Renal cortex interstitium (tissue), 15 donors: Measurements from ENCODE around the gene STARD3NL. TPM values are rescaled to one million over a fixed set of nuclear protein-coding genes. Genes with fewer than 3 reads are reported as not detected.
A peak's percentile ranks its signal among the peaks of the same experiment; 100 is the strongest.

ENCODE experiments used
- DNase-seq, 11 donors: peaks; one replicate each; pipeline ENCODE4 v3.0.0-alpha.2; 2013; ENCODE audit warnings: low read depth in 9 of 11, low spot score in 4 of 11; ENCODE audit errors: extremely low read depth in 1 of 11
- long read RNA-seq, 16 experiments: transcript quantifications; one replicate each; lab custom pipeline, GENCODE V29; 2026
- polyA plus RNA-seq, 3 donors: library from polyadenylated mRNA; unstranded; fragments of 120-200 nt; gene quantifications; one replicate each; pipeline ENCODE4 v1.2.1, GENCODE V29; 2013; ENCODE audit not compliant: insufficient read length in 3 of 3

The STARD3NL gene, protein sequence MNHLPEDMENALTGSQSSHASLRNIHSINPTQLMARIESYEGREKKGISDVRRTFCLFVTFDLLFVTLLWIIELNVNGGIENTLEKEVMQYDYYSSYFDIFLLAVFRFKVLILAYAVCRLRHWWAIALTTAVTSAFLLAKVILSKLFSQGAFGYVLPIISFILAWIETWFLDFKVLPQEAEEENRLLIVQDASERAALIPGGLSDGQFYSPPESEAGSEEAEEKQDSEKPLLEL
- 10 to 100 TPM; 59.8 to 69.1 (median 62.0) TPM for polyA plus RNA-seq
- long read RNA-seq, donor 1, transcript STARD3NL-201 (9 exons, 1,728 nt), result major isoform, 14 of 18 reads
- long read RNA-seq, donor 1, partial matches to known transcripts, result 0 of 18 reads
- long read RNA-seq, donor 1, other reads (novel, unspliced or antisense), result 0 of 18 reads
- long read RNA-seq, donor 2, transcript STARD3NL-201 (9 exons, 1,728 nt), result major isoform, 11 of 21 reads
- long read RNA-seq, donor 2, partial matches to known transcripts, result 8 of 21 reads
- long read RNA-seq, donor 2, other reads (novel, unspliced or antisense), result 0 of 21 reads
- long read RNA-seq, donor 3, transcript STARD3NL-201 (9 exons, 1,728 nt), result major isoform, 29 of 52 reads
- long read RNA-seq, donor 3, partial matches to known transcripts, result 16 of 52 reads
- long read RNA-seq, donor 3, other reads (novel, unspliced or antisense), result 0 of 52 reads
- long read RNA-seq, donor 4, transcript STARD3NL-201 (9 exons, 1,728 nt), result major isoform, 18 of 28 reads
- long read RNA-seq, donor 4, partial matches to known transcripts, result 5 of 28 reads
- long read RNA-seq, donor 4, other reads (novel, unspliced or antisense), result 0 of 28 reads
- long read RNA-seq, donor 5, result 0 reads
- long read RNA-seq, donor 6, transcript STARD3NL-201 (9 exons, 1,728 nt), result major isoform, 22 of 33 reads
- long read RNA-seq, donor 6, partial matches to known transcripts, result 9 of 33 reads
- long read RNA-seq, donor 6, other reads (novel, unspliced or antisense), result 0 of 33 reads
- long read RNA-seq, donor 7, transcript STARD3NL-201 (9 exons, 1,728 nt), result major isoform, 24 of 28 reads
- long read RNA-seq, donor 7, partial matches to known transcripts, result 0 of 28 reads
- long read RNA-seq, donor 7, other reads (novel, unspliced or antisense), result 0 of 28 reads
- long read RNA-seq, donor 8, result 0 reads
- long read RNA-seq, donor 9, transcript STARD3NL-201 (9 exons, 1,728 nt), result major isoform, 19 of 23 reads
- long read RNA-seq, donor 9, partial matches to known transcripts, result 0 of 23 reads
- long read RNA-seq, donor 9, other reads (novel, unspliced or antisense), result 0 of 23 reads
- long read RNA-seq, donor 10, transcript STARD3NL-201 (9 exons, 1,728 nt), result major isoform, 22 of 43 reads
- long read RNA-seq, donor 10, partial matches to known transcripts, result 15 of 43 reads
- long read RNA-seq, donor 10, other reads (novel, unspliced or antisense), result 0 of 43 reads
- long read RNA-seq, donor 11, transcript STARD3NL-201 (9 exons, 1,728 nt), result major isoform, 19 of 23 reads
- long read RNA-seq, donor 11, partial matches to known transcripts, result 0 of 23 reads
- long read RNA-seq, donor 11, other reads (novel, unspliced or antisense), result 0 of 23 reads
- long read RNA-seq, donor 12, transcript STARD3NL-201 (9 exons, 1,728 nt), result major isoform, 6 of 7 reads
- long read RNA-seq, donor 12, partial matches to known transcripts, result 0 of 7 reads
- long read RNA-seq, donor 12, other reads (novel, unspliced or antisense), result 0 of 7 reads
- long read RNA-seq, donor 13, result 0 reads
- long read RNA-seq, donor 14, transcript STARD3NL-201 (9 exons, 1,728 nt), result major isoform, 20 of 31 reads
- long read RNA-seq, donor 14, partial matches to known transcripts, result 8 of 31 reads
- long read RNA-seq, donor 14, other reads (novel, unspliced or antisense), result 0 of 31 reads
- long read RNA-seq, donor 15, transcript STARD3NL-201 (9 exons, 1,728 nt), result major isoform, 9 of 11 reads
- long read RNA-seq, donor 15, partial matches to known transcripts, result 0 of 11 reads
- long read RNA-seq, donor 15, other reads (novel, unspliced or antisense), result 0 of 11 reads
- long read RNA-seq, donor 16, transcript STARD3NL-201 (9 exons, 1,728 nt), result major isoform, 51 of 61 reads
- long read RNA-seq, donor 16, transcript STARD3NL-204 (8 exons, 1,341 nt), result minor isoform, 8 of 61 reads
- long read RNA-seq, donor 16, partial matches to known transcripts, result 0 of 61 reads
- long read RNA-seq, donor 16, other reads (novel, unspliced or antisense), result 0 of 61 reads

DNA sequence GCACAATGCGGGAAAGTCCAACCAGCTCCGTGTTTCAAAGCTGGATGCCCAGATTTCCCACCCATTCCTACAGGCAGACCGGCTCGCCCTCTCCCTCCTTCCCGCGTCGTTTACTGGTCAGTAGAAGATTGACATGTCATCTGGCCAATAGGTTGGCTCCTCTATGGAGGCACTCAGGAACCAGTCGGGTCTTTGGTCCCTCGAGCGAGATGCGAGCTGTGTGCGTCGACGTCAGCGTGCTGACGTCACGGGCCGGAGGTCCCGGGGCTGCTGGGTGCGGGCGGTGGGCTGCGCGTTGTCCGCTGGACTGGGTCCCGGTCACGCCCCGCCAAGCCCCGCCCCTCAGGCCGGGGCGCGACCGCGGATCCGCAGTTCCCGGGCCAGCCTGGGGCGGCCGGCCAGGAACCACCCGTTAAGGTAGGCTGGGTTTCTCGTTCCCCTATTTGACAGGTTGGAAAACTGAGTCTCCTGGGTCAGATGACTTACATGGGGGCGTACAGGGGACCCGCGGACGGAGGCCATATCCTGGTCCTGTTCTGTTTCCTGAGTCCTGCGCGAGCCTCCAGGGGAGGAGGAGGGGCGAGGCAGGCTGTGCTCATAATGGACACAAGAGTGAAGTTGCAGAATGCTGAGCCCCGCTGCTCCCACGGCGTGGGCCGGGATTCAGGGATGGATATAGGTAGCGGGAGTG is at the start of gene STARD3NL:
STARD3NL (plus strand) TSS at position 242 of the 691 bp plus-strand sequence. CDS start 29,260 bp downstream, outside the sequence.
- peak; percentile 100 for DNase-seq

DNA sequence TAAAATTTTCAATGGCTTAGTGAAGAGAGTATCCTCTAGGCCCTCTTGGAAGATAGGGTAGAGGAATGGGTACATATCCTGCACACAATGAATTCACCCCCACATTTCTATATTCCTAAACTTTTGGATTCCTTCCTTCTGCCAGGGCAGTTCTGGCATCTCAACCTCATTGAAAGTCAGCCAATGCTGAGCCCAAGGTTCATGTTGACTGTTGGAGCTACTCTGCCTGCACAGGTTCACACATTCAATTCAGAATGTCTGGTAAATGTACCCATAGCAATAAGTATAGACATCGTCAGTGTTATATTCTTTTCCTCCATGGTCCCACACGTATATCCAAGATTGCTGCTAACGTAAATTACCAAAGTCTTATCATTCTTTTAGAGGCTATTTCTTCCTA is 48.9 kb upstream of the STARD3NL start:
- DNase-seq, result no peak

DNA sequence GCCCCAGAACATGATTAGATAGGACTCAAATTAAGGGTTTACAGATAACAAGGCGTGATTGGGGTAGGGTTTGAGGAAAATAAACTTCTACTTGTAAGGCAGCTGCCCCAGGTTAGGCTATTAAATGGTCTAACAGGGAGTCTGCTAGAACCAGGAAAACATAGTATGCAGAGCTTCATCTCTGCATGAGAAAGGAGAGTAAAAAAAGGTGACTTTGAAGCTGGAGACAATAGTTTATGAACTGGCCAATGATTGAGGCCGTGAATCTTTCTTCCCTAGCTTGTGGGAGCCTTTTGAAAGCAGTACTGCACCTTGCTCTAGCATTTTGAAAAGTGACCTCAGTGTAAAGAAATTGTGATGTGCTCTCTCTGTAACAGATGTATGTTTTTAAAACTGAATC is 48.5 kb upstream of the STARD3NL start:
- DNase-seq, result no peak

DNA sequence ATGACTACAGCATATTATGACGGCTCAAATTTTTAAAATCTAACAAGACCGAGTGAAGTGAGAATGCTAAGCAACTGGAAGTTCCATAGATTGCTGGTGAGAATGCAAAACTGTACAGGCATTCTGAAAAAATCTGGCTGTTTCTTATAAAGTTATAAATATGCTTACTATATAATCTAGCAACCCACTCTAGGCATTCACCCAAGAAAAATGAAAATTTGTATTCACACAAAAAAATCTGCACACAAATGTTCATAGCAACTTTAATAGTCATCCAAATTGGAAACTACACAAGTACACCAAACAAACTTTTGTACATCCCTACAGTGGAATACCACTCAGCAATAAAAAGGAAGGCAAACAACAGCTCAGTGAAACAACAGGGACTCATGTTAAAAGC is 39.9 kb upstream of the STARD3NL start:
- DNase-seq, result no peak

DNA sequence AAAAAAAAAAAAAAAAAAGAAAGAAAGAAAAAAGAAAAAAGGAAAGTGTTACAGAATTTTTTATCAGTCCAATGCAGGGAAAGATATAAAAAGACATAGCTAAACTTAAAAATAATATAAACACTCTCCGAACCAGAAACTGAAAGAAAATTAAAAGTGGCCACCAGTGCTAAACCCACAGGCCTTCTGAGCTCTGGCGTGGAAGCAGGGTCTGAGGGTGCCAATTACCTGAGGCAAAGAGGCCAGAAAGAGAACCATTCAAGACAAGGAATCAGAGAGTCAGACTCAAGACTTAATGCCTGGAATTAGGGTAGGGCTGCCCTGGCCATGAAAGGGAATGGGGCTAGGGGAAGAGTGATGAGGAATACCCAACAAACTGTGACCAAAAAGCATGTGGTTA is 36.9 kb upstream of the STARD3NL start:
- no peak for DNase-seq

DNA sequence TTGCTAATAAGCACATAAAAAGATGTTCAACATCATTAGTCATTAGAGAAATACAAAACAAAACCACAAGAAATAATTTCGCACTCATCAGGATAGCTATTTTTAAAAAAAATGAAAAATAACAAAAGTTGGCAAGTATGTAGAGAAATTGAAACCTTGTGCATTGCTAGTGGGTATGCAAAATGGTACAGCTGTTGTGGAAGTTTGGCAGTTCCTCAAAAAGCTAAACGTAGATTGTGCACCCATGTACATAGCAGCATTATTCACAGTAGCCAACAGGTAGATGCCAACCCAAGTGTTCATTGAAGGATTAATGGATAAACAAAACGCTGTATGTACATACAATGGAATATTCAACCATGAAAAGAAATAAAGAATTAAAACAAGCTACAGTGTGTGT is 35.3 kb upstream of the STARD3NL start:
- no peak for DNase-seq

DNA sequence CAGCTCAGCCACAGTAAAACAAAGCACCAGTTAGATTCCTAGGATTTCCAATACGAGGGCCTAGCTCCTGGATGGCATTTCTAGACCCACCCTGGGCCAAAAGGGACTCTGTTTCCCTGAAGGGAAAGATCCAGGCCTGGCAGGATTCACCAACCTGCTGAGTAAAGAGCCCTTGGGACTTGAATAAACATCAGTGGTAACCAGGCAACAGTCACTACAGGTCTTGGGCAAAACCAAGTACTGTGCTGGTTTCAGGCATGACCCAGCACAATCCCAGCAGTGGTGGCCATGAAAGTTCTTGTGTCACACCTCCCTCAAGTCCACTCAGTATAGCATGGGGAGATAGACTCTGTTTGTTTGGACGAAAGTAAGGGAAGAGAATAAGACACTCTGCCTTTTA is 31.0 kb upstream of the STARD3NL start:
- DNase-seq, result no peak

DNA sequence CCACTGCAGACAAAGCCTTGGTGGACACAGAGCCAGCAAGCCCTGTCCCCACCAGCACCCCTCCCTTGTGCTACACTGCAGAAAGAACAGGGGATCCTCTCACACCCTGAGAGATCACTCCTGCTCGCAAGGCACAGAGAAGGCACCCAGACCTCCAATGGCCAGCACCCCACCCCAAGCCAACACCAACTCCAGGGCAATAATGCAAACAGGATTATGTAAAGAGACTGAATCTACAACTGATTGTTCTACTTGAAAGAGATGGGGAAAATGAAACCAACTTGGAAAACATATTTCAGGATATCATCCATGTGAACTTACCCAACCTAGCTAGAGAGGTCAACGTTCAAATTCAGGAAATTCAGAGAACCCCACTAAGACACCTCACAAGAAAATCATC is 26.5 kb upstream of the STARD3NL start:
- DNase-seq, result no peak

DNA sequence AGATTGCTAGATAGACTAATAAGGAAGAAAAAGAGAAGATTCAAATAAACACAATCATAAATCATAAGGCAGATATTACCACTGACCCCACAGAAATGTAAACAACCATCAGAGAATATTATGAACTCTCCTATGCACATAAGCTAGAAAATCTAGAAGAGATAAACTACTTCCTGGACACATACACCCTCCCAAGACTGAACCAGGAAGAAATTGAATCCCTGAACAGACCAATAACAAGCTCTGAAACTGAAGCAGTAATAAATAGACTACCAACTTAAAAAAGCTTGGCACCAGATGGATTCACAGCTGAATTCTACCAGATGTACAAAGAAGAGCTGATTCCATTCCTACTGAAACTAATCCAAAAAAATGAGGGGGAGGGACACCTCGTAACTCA is 24.5 kb upstream of the STARD3NL start:
- DNase-seq, result no peak

DNA sequence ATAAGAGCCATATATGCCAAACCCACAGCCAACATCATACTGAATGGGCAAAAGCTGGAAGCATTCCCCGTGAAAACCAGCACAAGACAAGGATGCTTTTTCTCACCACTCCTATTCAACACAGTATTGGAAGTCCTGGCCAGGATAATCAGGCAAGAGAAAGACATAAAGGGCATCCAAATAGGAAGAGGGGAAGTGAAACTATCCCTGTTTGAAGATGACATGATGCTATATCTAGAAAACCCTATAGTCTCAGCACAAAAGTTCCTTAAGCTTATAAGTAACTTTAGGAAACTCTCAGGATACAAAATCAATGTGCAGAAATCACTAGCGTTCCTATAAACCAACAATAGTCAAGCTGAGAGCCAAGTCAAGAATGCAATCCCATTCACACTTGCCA is 23.8 kb upstream of the STARD3NL start:
- DNase-seq, result no peak

DNA sequence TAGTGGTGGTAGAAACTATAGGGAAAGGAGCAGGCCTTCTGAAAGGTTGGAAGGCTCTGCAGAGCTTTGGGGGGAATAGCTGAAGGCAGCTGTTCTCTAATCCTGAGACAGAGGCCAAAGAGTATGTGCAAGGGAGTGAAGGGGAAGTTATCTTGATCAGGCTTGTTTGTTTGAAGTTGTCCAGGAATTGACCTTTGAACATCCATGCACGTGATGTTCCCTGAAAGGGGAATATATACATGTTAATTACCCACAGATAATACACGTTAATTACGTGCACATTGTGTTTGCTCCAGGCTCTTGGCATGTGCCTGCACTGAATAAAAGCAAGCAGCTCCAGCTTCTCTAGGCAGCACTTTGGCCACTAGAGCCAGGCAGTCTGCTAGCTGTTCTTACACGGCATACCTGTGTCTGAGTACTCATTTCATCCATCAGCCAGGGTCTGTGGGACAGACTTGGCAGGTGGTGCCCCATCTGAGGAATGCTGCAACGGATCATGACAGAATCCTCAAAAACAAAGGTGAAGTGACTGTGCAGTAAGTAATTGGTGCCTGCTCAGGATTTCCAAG is 18.0 kb upstream of the STARD3NL start:
- DNase-seq, result no peak

DNA sequence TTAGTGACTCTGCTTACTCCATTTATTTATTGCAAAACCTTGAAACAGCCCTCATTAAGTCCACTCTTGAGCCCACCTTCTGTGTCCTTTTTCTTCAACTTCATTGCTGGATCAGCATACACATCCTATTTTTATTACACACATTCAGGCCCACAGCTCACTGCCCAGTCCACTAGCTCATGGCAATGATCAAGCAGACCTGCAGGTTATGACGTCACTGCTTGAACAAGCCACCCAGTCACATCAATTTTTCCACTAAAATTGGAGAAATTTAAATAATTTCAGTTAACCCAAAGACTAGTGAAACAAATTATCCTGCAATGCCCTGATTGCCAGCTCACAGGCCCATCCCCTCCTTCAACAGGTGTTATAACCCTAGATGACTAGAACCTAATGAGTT is 16.0 kb upstream of the STARD3NL start:
- DNase-seq, result no peak

DNA sequence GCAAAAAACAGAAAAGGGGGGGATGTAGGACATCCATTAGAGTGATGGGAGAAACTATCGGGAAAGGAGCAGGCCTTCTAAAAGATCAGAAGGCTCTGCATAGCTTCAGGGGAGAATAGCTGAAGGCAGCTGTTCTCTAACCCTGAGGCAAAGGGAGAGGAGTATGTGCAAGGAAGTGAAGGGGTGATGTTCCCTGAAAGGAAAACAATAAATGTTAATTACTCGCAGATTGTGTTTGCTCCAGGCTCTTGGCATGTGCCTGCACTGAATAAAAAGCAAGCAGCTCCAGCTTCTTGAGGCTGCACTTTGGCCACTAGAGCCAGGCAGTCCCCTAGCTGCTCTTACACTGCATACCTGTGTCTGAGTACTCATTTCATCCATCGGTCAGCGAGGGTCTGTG is 14.4 kb upstream of the STARD3NL start:
- DNase-seq, result no peak

DNA sequence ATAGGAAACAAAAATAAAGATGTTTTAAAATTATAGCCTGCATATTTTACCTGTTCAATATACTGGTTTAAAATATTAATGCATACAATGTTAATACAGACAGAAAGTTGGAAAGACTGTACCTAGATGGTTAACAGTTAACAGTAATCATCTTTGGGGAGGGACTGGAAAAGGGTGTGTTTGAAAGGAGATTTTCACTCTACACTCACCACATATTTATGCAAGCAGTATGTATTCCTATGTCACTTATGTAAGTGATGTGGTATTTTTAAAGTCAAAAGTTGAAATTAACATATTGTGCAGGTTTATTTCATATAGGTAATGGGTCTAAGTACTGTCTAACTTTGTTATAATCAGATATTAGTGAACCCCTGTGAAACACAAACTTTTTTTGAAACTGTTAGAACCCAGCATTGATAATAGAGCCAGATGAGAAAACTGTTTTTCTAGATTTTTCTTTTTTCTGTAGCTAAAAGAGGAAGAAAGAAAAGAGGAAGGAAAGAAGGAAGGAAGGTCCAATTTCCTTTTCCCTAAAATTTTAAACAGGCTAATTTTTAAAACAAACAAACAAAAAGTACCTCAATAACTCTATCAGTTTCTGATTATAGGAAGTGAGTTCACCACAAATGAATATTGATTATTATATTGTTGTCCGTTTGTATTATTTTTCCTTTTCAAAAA is 9.0 kb upstream of the STARD3NL start:
- no peak for DNase-seq

DNA sequence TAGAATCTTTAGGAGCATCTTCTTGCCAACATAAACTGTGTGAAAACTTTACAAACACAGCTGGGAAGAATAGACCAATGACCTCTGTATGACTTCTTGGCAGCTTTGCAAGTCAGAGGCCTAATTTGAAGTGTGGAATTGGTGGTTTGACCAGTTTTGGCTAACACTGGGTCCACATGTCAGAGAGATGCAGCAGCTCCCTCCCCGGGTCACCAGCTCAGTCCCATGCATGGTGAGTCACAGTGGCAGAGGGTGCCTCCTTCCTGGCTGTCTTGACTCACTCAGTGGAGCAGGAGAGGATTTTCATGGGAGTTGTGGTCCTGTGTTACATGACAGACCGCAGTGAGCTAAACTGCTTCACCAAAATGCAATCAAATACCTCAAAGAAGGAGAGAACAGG is 8.2 kb upstream of the STARD3NL start:
- no peak for DNase-seq
